ENCODE data around the gene LARGE1. TPM values are rescaled to one million over a fixed set of nuclear protein-coding genes. Genes with fewer than 3 reads are reported as not detected.

LARGE1 gene
- total and polyA plus RNA-seq, 2 of the 4 experiments (the other 2 are of a cell fraction) = 6.2 to 12.4 TPM

- POLR2A ChIA-PET (ENCODE audit: unreplicated experiment) = no interaction called here
- CTCF ChIA-PET = no interaction called here
- Histone ChIP-seq H4K91ac (ENCODE audit: insufficient read depth, low read depth, low read length) (no peak overlapping the region), H2BK20ac (ENCODE audit: low read depth, low read length) (no peak overlapping the region), H3K9me3 (ENCODE audit: control insufficient read depth, insufficient read depth, low read length) (no peaks in the 10 kb centered on the region), H4K5ac (ENCODE audit: low read depth, low read length) (no peak overlapping the region), H3K23ac (ENCODE audit: low read depth, low read length) (no peak overlapping the region), H3K79me1 (ENCODE audit: low read depth in 1 of 2, low read length in 2 of 2) (peaks cover 9 to 29% of the 10 kb centered on the region in 2 experiments), H4K20me1 (ENCODE audit: insufficient read depth, low read length) (no peaks in the 10 kb centered on the region), H2AFZ (replicated peaks; ENCODE audit: low read length, poor library complexity) (no peak overlapping the region), H3K36me3 (ENCODE audit: control insufficient read depth, insufficient read depth, low read length) (no peaks in the 10 kb centered on the region), H3K4me2 (ENCODE audit: low read depth, low read length) (no peak overlapping the region), H4K8ac (ENCODE audit: low read depth in 2 of 2, low read length in 2 of 2) (no peak overlapping the region), H2BK5ac (ENCODE audit: low read depth, low read length, poor library complexity, severe bottlenecking) (no peak overlapping the region), H3K14ac (replicated peaks; ENCODE audit: low read depth, low read length) (no peak overlapping the region), H2AK9ac (replicated peaks; ENCODE audit: low read depth, low read length, poor library complexity) (no peak overlapping the region), H3K56ac (ENCODE audit: extremely low read depth, insufficient read depth, low read length) (no peak overlapping the region), H3K4me1 (ENCODE audit: control insufficient read depth, insufficient read depth, low read length) (no peaks in the 10 kb centered on the region), H2BK120ac (ENCODE audit: low read depth, low read length) (no peak overlapping the region), H3K9me1 (ENCODE audit: insufficient read depth, low read length) (no peaks in the 10 kb centered on the region), H3K18ac (ENCODE audit: low read depth, low read length) (no peak overlapping the region), H3K27ac (ENCODE audit: insufficient read depth, low read length) (no peak overlapping the region), H3K4me3 (ENCODE audit: insufficient read depth, low read depth, low read length) (no peak overlapping the region), H2BK15ac (ENCODE audit: low read depth, low read length) (no peak overlapping the region), H3K4ac (ENCODE audit: low read depth, low read length) (no peak overlapping the region), H3K9ac (ENCODE audit: low read depth, low read length) (no peak overlapping the region), H3K27me3 (ENCODE audit: control insufficient read depth, insufficient read depth, low read length) (no peaks in the 10 kb centered on the region), H2AK5ac (ENCODE audit: low read depth, low read length) (no peak overlapping the region)
- TF ChIP-seq CHD1 (IDR thresholded peaks at IDR 0.05; ENCODE audit: low read depth, low read length) (no peak), CEBPB (IDR thresholded peaks at IDR 0.05; ENCODE audit: low read depth, low read length) (no peak), MAFK (IDR thresholded peaks at IDR 0.05; ENCODE audit: low read depth, low read length) (no peak), MAZ (IDR thresholded peaks at IDR 0.05; ENCODE audit: borderline replicate concordance, low read depth, low read length) (no peak), SMC3 (IDR thresholded peaks at IDR 0.05; ENCODE audit: low read depth, low read length) (no peak), NFE2L2 (IDR thresholded peaks at IDR 0.05; ENCODE audit: low read depth, low read length) (no peak)
- no peak for ATAC-seq (ENCODE audit: low read depth)
- no CpG with 5 or more reads among the region's 4 CpGs for WGBS, 2 experiments (ENCODE audit: extremely low coverage in 2 of 2, insufficient read length in 1 of 2)
- dilution Hi-C loops (cut with HindIII; ENCODE audit: low sequenced_read_pairs, unreplicated experiment) = no loop called here
- intact Hi-C loops (cut with micrococcal nuclease) = no loop called here
- in situ Hi-C loops (cut with MboI; ENCODE audit: low sequenced_read_pairs) = no loop called here
- DNase-seq = no peak
- BruUV-seq (replicated peaks) = no TSS peak
Observed at GRCh38 chr22:33888821-33889220, 31.5 kb downstream of the LARGE1 start.

Measured in IMR-90 (cell line).